Hepatocyte (in vitro differentiated cells): Measurements from ENCODE around the gene RTN4RL1. TPM values are rescaled to one million over a fixed set of nuclear protein-coding genes. Genes with fewer than 3 reads are reported as not detected.

ENCODE experiments used
- DNase-seq: peaks from one replicate; pipeline ENCODE4 v3.0.0-alpha.2; 2016; ENCODE audit warnings: low spot score
- H2AFZ ChIP-seq: fragments of 200-600 bp; sonication (generic); 2 replicates; pipeline ENCODE4 v1.6.0; 2016; ENCODE audit warnings: antibody characterized with exemption, mild to moderate bottlenecking
- H3K27ac ChIP-seq: fragments of 200-600 bp; sonication (generic); 2 replicates; pipeline ENCODE4 v1.5.1; 2016; ENCODE audit warnings: mild to moderate bottlenecking
- H3K27me3 ChIP-seq: fragments of 200-600 bp; sonication (generic); 2 replicates; pipeline ENCODE4 v1.6.1; 2016
- H3K36me3 ChIP-seq: fragments of 200-600 bp; sonication (generic); replicated peaks from 2 replicates; pipeline ENCODE4 v1.5.1; 2016; ENCODE audit warnings: low read depth; ENCODE audit not compliant: insufficient read depth
- H3K4me1 ChIP-seq: fragments of 200-600 bp; sonication (generic); 2 replicates; pipeline ENCODE4 v1.5.1; 2016; ENCODE audit warnings: mild to moderate bottlenecking, moderate library complexity; ENCODE audit not compliant: insufficient read depth
- H3K4me2 ChIP-seq: fragments of 200-600 bp; sonication (generic); 2 replicates; pipeline ENCODE4 v1.6.0; 2016
- H3K4me3 ChIP-seq: fragments of 200-600 bp; sonication (generic); 2 replicates; pipeline ENCODE4 v1.5.1; 2016; ENCODE audit warnings: mild to moderate bottlenecking
- H3K79me2 ChIP-seq: fragments of 200-600 bp; sonication (generic); 2 replicates; pipeline ENCODE4 v1.6.0; 2017; ENCODE audit warnings: mild to moderate bottlenecking
- H3K9me2 ChIP-seq: fragments of 200-600 bp; sonication (generic); replicated peaks from 2 replicates; pipeline ENCODE4 v1.6.0; 2017; ENCODE audit warnings: mild to moderate bottlenecking; ENCODE audit not compliant: insufficient read depth
- H3K9me3 ChIP-seq: fragments of 200-600 bp; sonication (generic); 2 replicates; pipeline ENCODE4 v1.5.1; 2016; ENCODE audit warnings: low read depth, mild to moderate bottlenecking
- H4K20me1 ChIP-seq: fragments of 200-600 bp; sonication (generic); 2 replicates; pipeline ENCODE4 v1.6.0; 2016; ENCODE audit warnings: mild to moderate bottlenecking; ENCODE audit not compliant: insufficient read depth, poor library complexity, severe bottlenecking
- EZH2 ChIP-seq: fragments of 200-600 bp; sonication (generic); IDR thresholded peaks from 2 replicates; pipeline ENCODE4 v1.6.1; 2016; ENCODE audit warnings: antibody characterized with exemption, mild to moderate bottlenecking, borderline replicate concordance
- EZH2phosphoT487 ChIP-seq: fragments of 200-600 bp; sonication (generic); IDR thresholded peaks from one replicate; pipeline ENCODE4 v1.6.1; 2018; ENCODE audit warnings: antibody characterized with exemption, mild to moderate bottlenecking, low read depth, moderate library complexity; ENCODE audit not compliant: unreplicated experiment, severe bottlenecking
- WGBS: methylation state at CpG from one replicate; pipeline ENCODE4 v1.1.6; 2016; ENCODE audit warnings: low lambda C conversion rate; ENCODE audit errors: missing lambda C conversion rate; 5-methylcytosine and 5-hydroxymethylcytosine counted together
- polyA plus RNA-seq: library from polyadenylated mRNA; unstranded; fragments of >200 nt; fragmentation: Nextera tagmentation; extraction: Ambion mirVana; gene quantifications from 2 replicates; pipeline ENCODE4 v1.2.1, GENCODE V29; 2016
- total RNA-seq: library from RNA; depleted of rRNA; stranded (reverse); fragments of >200 nt; gene quantifications from 2 replicates; pipeline ENCODE4 v1.2.3, GENCODE V29; 2014
- TF ChIP-seq, protein P1 (sequence below): fragments of 200-600 bp; sonication (generic); IDR thresholded peaks from 2 replicates; pipeline ENCODE4 v1.5.1; 2016; ENCODE audit warnings: antibody characterized with exemption, mild to moderate bottlenecking; ENCODE audit not compliant: poor library complexity

RTN4RL1 gene
- total and polyA plus RNA-seq, 2 experiments from 2014 or later = 0.53 to 1.4 TPM

DNA sequence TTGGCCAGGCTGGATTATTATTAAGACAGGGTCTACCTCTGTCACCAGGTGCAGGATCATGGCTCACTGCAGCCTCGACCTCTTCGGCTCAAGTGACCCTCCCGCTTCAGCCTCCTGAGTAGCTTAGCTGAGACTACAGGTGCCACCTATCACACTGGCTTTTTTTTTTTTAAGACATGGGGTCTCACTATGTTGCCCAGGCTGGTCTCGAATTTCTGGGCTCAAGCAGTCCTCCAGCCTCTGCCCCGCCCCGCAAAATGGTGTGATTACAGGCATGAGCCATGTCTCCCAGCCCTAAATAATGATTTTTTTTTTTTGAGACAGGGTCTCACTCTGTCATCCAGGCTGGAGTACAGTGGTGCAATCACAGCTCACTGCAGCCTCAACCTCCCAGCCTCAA, 22.5 kb upstream of the RTN4RL1 start:
- Histone ChIP-seq H4K20me1 (no peaks in the 10 kb centered on the region), H3K4me2 (no peak overlapping the region), H3K4me3 (no peak overlapping the region), H3K4me1 (peaks cover 23% of the 10 kb centered on the region), H3K9me3 (no peaks in the 10 kb centered on the region), H3K79me2 (peaks cover 24% of the 10 kb centered on the region), H3K36me3 (no peaks in the 10 kb centered on the region), H3K27me3 (peaks cover 15% of the 10 kb centered on the region), H3K9me2 (no peaks in the 10 kb centered on the region), H3K27ac (no peak overlapping the region), H2AFZ (no peak overlapping the region)
- WGBS = 92% methylated on average over 6 of the region's 6 CpGs
- no peak for DNase-seq
- no peak for TF ChIP-seq EZH2

DNA sequence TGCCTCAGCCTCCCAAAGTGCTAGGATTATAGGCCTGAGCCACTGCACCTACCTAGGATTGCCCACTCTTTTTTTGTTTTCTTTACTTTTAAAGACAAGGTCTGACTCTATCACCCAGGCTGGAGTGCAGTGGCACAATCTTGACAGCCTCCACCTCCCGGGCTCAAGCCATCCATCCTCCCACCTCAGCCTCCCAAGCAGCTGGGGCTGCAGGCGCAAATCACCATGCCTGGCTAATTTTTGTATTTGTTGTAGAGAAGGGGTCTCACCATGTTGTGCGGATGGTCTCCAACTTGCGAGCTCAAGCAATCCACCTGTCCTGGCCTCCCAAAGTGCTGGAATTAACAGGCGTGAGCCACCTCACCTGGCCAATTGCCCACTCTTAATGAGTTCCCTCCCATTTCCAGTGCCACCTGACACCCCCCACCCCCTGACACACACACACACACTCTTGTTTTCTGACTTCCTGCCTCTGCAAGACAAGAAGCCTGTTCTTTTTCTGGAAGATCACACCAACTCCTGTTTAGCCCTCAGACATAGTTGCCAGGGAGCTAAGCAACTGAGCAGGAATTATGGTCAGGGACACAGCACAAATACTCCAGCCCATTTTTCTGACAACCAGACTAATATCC, 19.2 kb upstream of the RTN4RL1 start:
- no peaks in the 10 kb centered on the region for H3K9me3 ChIP-seq
- H3K4me1 ChIP-seq = peaks cover 17% of the 10 kb centered on the region

DNA sequence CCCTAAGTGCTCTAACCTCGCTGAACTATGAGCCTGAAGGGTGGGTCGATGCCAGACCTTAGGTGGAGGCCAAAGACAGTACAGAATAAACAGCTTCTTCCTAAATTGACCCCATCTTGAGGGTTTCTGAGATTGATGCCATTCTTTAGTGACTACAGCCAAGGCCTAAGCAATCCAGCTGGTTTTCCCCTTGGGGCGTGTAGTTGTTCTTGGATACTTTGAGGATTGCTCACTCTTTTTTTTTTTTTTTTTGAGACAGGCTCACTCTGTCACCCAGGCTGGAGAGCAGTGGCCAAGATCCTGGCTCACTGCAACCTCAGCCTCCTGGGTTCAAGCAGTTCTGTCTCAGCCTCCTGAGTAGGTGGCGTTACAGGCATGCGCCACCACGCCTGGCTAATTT, 18.7 kb upstream of the RTN4RL1 start:
- H3K9me3 ChIP-seq = no peaks in the 10 kb centered on the region
- no peak overlapping the region for H3K4me2 ChIP-seq
- H3K4me1 ChIP-seq = peaks cover 11% of the 10 kb centered on the region
- H2AFZ ChIP-seq = no peak overlapping the region
- WGBS = 95% methylated on average over 6 of the region's 6 CpGs
- no peak overlapping the region for H3K4me3 ChIP-seq
- H3K36me3 ChIP-seq = no peaks in the 10 kb centered on the region
- no peaks in the 10 kb centered on the region for H3K9me2 ChIP-seq
- TF ChIP-seq, protein P1, sequence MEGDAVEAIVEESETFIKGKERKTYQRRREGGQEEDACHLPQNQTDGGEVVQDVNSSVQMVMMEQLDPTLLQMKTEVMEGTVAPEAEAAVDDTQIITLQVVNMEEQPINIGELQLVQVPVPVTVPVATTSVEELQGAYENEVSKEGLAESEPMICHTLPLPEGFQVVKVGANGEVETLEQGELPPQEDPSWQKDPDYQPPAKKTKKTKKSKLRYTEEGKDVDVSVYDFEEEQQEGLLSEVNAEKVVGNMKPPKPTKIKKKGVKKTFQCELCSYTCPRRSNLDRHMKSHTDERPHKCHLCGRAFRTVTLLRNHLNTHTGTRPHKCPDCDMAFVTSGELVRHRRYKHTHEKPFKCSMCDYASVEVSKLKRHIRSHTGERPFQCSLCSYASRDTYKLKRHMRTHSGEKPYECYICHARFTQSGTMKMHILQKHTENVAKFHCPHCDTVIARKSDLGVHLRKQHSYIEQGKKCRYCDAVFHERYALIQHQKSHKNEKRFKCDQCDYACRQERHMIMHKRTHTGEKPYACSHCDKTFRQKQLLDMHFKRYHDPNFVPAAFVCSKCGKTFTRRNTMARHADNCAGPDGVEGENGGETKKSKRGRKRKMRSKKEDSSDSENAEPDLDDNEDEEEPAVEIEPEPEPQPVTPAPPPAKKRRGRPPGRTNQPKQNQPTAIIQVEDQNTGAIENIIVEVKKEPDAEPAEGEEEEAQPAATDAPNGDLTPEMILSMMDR = no peak
- TF ChIP-seq EZH2phosphoT487 = no peak
- no peak for DNase-seq
- peaks cover 3% of the 10 kb centered on the region for H3K27me3 ChIP-seq
- H3K79me2 ChIP-seq = peaks cover 27% of the 10 kb centered on the region
- H3K27ac ChIP-seq = no peak overlapping the region
- H4K20me1 ChIP-seq = no peaks in the 10 kb centered on the region

More for the DNA sequence above, 19.2 kb upstream of the RTN4RL1 start:
- no peak overlapping the region for H3K4me3 ChIP-seq
- no peaks in the 10 kb centered on the region for H4K20me1 ChIP-seq
- no peak overlapping the region for H3K4me2 ChIP-seq
- H3K27me3 ChIP-seq = peaks cover 3% of the 10 kb centered on the region
- H2AFZ ChIP-seq = no peak overlapping the region
- TF ChIP-seq, protein P1 = no peak
- no peak for TF ChIP-seq EZH2
- TF ChIP-seq EZH2phosphoT487 = no peak
- DNase-seq = no peak
- 96% methylated on average over 5 of the region's 5 CpGs for WGBS
- H3K9me2 ChIP-seq = no peaks in the 10 kb centered on the region
- H3K27ac ChIP-seq = no peak overlapping the region
- no peaks in the 10 kb centered on the region for H3K36me3 ChIP-seq
- H3K79me2 ChIP-seq = peaks cover 27% of the 10 kb centered on the region

DNA sequence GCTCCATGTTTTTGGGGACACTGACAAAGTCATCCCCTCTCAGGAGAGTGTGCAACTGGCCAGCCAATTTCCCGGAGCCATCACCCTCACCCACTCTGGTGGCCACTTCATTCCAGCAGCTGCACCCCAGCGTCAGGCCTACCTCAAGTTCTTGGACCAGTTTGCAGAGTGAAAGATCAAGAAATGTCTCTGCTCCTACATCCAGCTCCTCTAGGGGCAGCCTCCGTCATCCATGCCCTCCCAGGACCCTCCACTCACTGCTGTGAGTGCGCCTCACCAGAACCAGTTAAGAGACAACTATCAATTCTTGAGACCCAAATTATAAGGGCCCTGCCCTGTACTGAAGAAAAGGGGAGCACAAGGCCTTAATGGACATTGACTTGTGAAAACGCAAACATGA, 17.8 kb upstream of the RTN4RL1 start:
- Histone ChIP-seq H3K79me2 (peaks cover 27% of the 10 kb centered on the region), H3K4me2 (peak overlapping the region; percentile 93), H3K9me3 (no peaks in the 10 kb centered on the region), H3K9me2 (no peaks in the 10 kb centered on the region), H4K20me1 (no peaks in the 10 kb centered on the region), H3K27me3 (no peaks in the 10 kb centered on the region), H2AFZ (no peak overlapping the region), H3K4me3 (no peak overlapping the region), H3K36me3 (no peaks in the 10 kb centered on the region), H3K4me1 (peaks cover 8% of the 10 kb centered on the region), H3K27ac (peak overlapping the region; percentile 93)
- DNase-seq = no peak
- WGBS = 92% methylated on average over 5 of the region's 5 CpGs
- TF ChIP-seq, protein P1 = no peak
- TF ChIP-seq EZH2 (no peak), EZH2phosphoT487 (no peak)
